Measurements from ENCODE around the gene TTLL11. TPM values are rescaled to one million over a fixed set of nuclear protein-coding genes. Genes with fewer than 3 reads are reported as not detected.
A peak's percentile ranks its signal among the peaks of the same experiment; 100 is the strongest.

Gene TTLL11
- total RNA-seq, 1 donor from 2014 or later, result 6.9 TPM

GRCh38 chr9:122099271-122099869 lies 6.3 kb upstream of the TTLL11 start:
- no peak overlapping the region for H3K27ac ChIP-seq (ENCODE audit: low read depth, low read length)
- FAIRE-seq (no peak), DNase-seq (ENCODE audit: low read depth) (no peak)
- H2AFZ ChIP-seq (ENCODE audit: low read depth, low read length), result peak overlapping the region; percentile 63
- Mint-ChIP-seq H3K27ac (ENCODE audit: unreplicated experiment) (no peak overlapping the region), H3K4me1 (ENCODE audit: low read depth, unreplicated experiment) (no peaks in the 10 kb centered on the region), H3K9me3 (ENCODE audit: unreplicated experiment) (peaks cover 3% of the 10 kb centered on the region), H3K36me3 (ENCODE audit: low read depth, unreplicated experiment) (peaks cover 4% of the 10 kb centered on the region), H3K4me3 (ENCODE audit: unreplicated experiment) (no peak overlapping the region), H3K27me3 (ENCODE audit: low read depth, unreplicated experiment) (peaks cover 34% of the 10 kb centered on the region)
- no peak overlapping the region for H3K4me3 ChIP-seq (ENCODE audit: insufficient read depth, low read depth, low read length)
- H3K79me2 ChIP-seq (ENCODE audit: insufficient read depth, low read length), result no peaks in the 10 kb centered on the region
- no peaks in the 10 kb centered on the region for H3K36me3 ChIP-seq (ENCODE audit: insufficient read depth, low read length)
- TF ChIP-seq, protein P1, sequence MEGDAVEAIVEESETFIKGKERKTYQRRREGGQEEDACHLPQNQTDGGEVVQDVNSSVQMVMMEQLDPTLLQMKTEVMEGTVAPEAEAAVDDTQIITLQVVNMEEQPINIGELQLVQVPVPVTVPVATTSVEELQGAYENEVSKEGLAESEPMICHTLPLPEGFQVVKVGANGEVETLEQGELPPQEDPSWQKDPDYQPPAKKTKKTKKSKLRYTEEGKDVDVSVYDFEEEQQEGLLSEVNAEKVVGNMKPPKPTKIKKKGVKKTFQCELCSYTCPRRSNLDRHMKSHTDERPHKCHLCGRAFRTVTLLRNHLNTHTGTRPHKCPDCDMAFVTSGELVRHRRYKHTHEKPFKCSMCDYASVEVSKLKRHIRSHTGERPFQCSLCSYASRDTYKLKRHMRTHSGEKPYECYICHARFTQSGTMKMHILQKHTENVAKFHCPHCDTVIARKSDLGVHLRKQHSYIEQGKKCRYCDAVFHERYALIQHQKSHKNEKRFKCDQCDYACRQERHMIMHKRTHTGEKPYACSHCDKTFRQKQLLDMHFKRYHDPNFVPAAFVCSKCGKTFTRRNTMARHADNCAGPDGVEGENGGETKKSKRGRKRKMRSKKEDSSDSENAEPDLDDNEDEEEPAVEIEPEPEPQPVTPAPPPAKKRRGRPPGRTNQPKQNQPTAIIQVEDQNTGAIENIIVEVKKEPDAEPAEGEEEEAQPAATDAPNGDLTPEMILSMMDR (IDR thresholded peaks at IDR 0.05; ENCODE audit: insufficient read depth, low read depth, low read length), result peak; percentile 77
- no peak for TF ChIP-seq EZH2 (IDR thresholded peaks at IDR 0.05; ENCODE audit: insufficient read depth, low read length)
- peak overlapping the region; percentile 68 for H3K4me2 ChIP-seq (ENCODE audit: low read length)
- H3K9ac ChIP-seq (ENCODE audit: low read length), result no peak overlapping the region
- H3K4me1 ChIP-seq (ENCODE audit: insufficient read depth, low read length), result no peaks in the 10 kb centered on the region
- no peaks in the 10 kb centered on the region for H4K20me1 ChIP-seq (ENCODE audit: insufficient read depth, low read length)
- H3K9me3 ChIP-seq (ENCODE audit: insufficient read depth, low read depth, low read length), result no peaks in the 10 kb centered on the region
- peaks cover 4% of the 10 kb centered on the region for H3K27me3 ChIP-seq (ENCODE audit: insufficient read depth, low read length)

- Histone ChIP-seq H3K4me3 (ENCODE audit: insufficient read depth, low read depth, low read length) (no peak overlapping the region), H4K20me1 (ENCODE audit: insufficient read depth, low read length) (no peaks in the 10 kb centered on the region), H3K79me2 (ENCODE audit: insufficient read depth, low read length) (peaks cover 1% of the 10 kb centered on the region), H3K9me3 (ENCODE audit: insufficient read depth, low read depth, low read length) (no peaks in the 10 kb centered on the region), H3K4me2 (ENCODE audit: low read length) (no peak overlapping the region), H3K4me1 (ENCODE audit: insufficient read depth, low read length) (peaks cover 5% of the 10 kb centered on the region), H3K36me3 (ENCODE audit: insufficient read depth, low read length) (no peaks in the 10 kb centered on the region), H3K27ac (ENCODE audit: low read depth, low read length) (no peak overlapping the region), H3K27me3 (ENCODE audit: insufficient read depth, low read length) (peaks cover 4% of the 10 kb centered on the region), H2AFZ (ENCODE audit: low read depth, low read length) (no peak overlapping the region), H3K9ac (ENCODE audit: low read length) (no peak overlapping the region)
- no peaks in the 10 kb centered on the region for H3K4me1 Mint-ChIP-seq (ENCODE audit: low read depth, unreplicated experiment)
- no peak for TF ChIP-seq EZH2 (IDR thresholded peaks at IDR 0.05; ENCODE audit: insufficient read depth, low read length)
- TF ChIP-seq, protein P1 (IDR thresholded peaks at IDR 0.05; ENCODE audit: insufficient read depth, low read depth, low read length), result no peak
- H3K4me3 Mint-ChIP-seq (ENCODE audit: unreplicated experiment), result no peak overlapping the region
- no peaks in the 10 kb centered on the region for H3K9me3 Mint-ChIP-seq (ENCODE audit: unreplicated experiment)
- peaks cover 34% of the 10 kb centered on the region for H3K27me3 Mint-ChIP-seq (ENCODE audit: low read depth, unreplicated experiment)
- DNase-seq (ENCODE audit: low read depth) (no peak), FAIRE-seq (no peak)
- no peaks in the 10 kb centered on the region for H3K36me3 Mint-ChIP-seq (ENCODE audit: low read depth, unreplicated experiment)
- H3K27ac Mint-ChIP-seq (ENCODE audit: unreplicated experiment), result no peak overlapping the region
Observed at GRCh38 chr9:122097679-122098315, 4.7 kb upstream of the TTLL11 start.
